HUES48 (cell line): ENCODE measurements around the gene CASP8.

Experiments used
- H3K27ac ChIP-seq: one replicate; pipeline ENCODE4 v1.7.0; 2013; ENCODE audit warnings: low read depth, low read length, inconsistent platforms
- H3K27me3 ChIP-seq: 2 replicates; pipeline ENCODE4 v1.6.1; 2013; ENCODE audit warnings: mild to moderate bottlenecking, low read length; ENCODE audit not compliant: control insufficient read depth, insufficient read depth
- H3K36me3 ChIP-seq: 2 replicates; pipeline ENCODE4 v1.6.1; 2013; ENCODE audit warnings: low read length; ENCODE audit not compliant: control insufficient read depth, insufficient read depth
- H3K4me1 ChIP-seq: 2 replicates; pipeline ENCODE4 v1.6.1; 2013; ENCODE audit warnings: mild to moderate bottlenecking, low read length; ENCODE audit not compliant: control insufficient read depth, insufficient read depth
- H3K4me3 ChIP-seq: 2 replicates; pipeline ENCODE4 v1.5.1; 2013; ENCODE audit warnings: mild to moderate bottlenecking, low read depth, low read length
- H3K9ac ChIP-seq: 2 replicates; pipeline ENCODE4 v1.6.1; 2013; ENCODE audit warnings: mild to moderate bottlenecking, low read depth, low read length, moderate library complexity
- H3K9me3 ChIP-seq: 2 replicates; pipeline ENCODE4 v1.6.1; 2013; ENCODE audit warnings: low read length; ENCODE audit not compliant: control insufficient read depth, insufficient read depth

Gene CASP8

DNA sequence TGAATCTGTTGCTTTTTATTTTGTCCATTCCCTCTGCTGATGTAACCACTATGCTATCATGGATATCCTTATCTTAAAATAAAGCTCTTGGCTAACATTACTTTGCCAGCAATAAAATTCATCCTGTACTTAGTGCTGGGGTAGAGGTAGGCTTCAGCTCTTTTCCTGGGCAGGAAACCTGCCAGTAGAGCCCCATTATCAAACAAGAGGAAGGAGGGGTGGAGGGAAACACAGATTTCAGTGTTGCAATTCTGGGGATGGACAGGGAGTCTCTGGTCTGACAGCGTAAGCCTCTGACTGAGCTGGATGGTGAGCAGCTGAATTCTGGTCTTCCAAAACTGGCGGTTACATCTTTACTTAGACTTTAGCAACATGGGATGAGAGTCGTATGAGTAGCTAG lies 47.5 kb downstream of the CASP8 start:
- Histone ChIP-seq H3K9ac (no peak overlapping the region), H3K4me1 (no peaks in the 10 kb centered on the region), H3K27me3 (no peaks in the 10 kb centered on the region), H3K4me3 (no peak overlapping the region), H3K9me3 (no peaks in the 10 kb centered on the region), H3K27ac (no peak overlapping the region), H3K36me3 (no peaks in the 10 kb centered on the region)

DNA sequence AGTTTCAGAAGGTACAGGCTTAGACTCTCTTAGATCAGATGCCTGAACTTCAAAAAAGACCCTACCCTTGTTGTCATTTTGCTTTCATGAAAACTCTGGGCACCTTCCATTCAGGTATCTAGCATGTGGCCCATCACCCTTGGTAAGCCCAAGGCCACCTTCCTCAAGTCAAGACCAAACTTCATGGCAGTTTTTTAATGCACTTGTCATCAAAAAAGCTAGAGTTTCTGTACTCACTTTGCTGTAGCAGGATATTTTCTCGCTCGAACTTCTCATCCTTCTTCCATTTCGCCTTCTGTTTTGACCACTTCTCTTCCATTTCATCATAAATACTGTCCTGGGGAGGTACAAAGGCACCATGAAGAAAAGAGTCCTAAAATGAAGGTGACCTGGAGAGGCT lies 48.6 kb downstream of the CASP8 start:
- H3K27me3 ChIP-seq: no peaks in the 10 kb centered on the region
- no peaks in the 10 kb centered on the region for H3K9me3 ChIP-seq
- no peak overlapping the region for H3K4me3 ChIP-seq
- no peak overlapping the region for H3K9ac ChIP-seq
- H3K4me1 ChIP-seq: no peaks in the 10 kb centered on the region
- H3K27ac ChIP-seq: no peak overlapping the region
- no peaks in the 10 kb centered on the region for H3K36me3 ChIP-seq

DNA sequence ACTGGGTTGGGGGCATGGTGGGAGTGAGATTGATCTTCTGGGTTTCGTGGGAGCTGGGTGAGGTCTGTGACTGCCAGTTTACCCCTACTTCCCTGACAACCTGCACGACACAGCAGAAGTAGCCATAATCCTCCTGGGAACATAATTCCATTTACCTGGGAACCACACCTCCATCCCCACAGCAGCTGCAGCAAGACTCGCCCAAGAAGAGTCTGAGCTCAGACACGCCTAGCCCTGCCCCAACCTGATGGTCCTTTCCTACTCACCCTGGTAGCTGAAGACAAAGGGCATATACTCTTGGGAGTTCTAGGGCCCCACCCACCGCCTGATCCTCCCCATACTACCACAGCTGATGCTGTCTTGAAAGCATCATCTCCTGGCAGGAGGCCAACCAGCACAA lies 53.0 kb downstream of the CASP8 start:
- Histone ChIP-seq H3K4me3 (no peak overlapping the region), H3K4me1 (no peaks in the 10 kb centered on the region; the same call in 1 of the 2 replicates), H3K9me3 (no peaks in the 10 kb centered on the region), H3K9ac (no peak overlapping the region), H3K27me3 (no peaks in the 10 kb centered on the region), H3K27ac (no peak overlapping the region), H3K36me3 (no peaks in the 10 kb centered on the region)

DNA sequence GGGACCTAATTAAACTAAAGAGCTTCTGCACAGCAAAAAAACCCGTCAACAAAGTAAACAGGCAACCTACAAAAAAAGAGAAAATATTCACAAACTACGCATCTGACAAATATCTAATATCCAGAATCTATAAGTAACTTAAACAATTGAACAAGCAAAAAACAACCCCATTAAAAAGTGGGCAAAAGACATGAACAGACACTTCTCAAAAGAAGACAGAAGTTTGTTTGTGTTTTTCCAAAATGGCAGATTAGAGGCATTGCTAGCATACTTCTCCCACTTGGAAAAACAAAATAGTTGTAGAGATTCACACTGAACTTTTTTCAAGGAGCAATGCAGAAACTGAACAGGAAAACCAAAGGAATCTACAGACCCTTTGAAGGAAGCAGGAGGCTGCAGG lies 59.2 kb downstream of the CASP8 start:
- Histone ChIP-seq H3K4me3 (no peak overlapping the region), H3K27ac (no peak overlapping the region), H3K9me3 (no peaks in the 10 kb centered on the region; the same call in 1 of the 2 replicates), H3K36me3 (no peaks in the 10 kb centered on the region), H3K27me3 (no peaks in the 10 kb centered on the region), H3K9ac (no peak overlapping the region), H3K4me1 (no peaks in the 10 kb centered on the region; the same call in 1 of the 2 replicates)

DNA sequence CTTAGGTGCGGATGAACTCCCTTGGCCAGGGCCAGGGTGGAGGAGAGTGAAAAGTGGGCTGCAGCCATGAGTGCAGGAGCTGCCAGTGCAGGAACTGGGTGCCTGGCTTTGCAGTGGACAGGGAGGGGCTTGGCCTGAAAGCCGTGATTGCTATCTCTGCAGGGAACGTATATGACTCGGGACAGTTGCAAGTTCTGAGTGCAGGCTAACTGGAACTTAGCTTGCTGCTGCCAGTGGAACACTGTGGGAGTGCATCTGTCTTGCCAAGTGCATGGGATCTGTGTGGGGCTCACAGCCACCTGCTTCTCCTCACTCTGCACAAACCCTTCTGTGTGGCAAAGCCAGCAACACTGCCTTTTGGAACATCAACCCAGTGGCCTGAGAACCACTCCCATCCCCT lies 59.9 kb downstream of the CASP8 start:
- Histone ChIP-seq H3K36me3 (no peaks in the 10 kb centered on the region), H3K27ac (no peak overlapping the region), H3K4me3 (no peak overlapping the region), H3K9me3 (no peaks in the 10 kb centered on the region; the same call in 1 of the 2 replicates), H3K4me1 (no peaks in the 10 kb centered on the region; the same call in 1 of the 2 replicates), H3K27me3 (no peaks in the 10 kb centered on the region), H3K9ac (no peak overlapping the region)

DNA sequence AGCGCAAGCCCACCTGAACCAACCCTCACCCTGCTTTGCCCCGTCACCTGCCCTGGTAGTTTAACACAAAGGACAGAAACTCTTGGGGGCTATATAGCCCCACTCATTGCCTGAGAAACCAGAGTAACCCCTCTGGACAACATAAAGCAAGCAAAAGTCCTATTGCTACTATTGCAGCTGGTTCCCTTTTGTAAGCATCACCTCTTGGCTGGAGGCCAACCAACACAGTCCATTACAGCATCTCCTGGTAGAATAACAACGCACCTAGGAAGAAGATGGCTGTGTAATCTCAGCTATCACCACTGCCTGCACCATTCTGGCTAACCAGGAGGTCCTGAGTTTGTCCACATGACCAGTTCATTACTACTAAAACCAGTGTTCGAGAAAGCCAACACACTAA lies 60.4 kb downstream of the CASP8 start:
- no peak overlapping the region for H3K27ac ChIP-seq
- no peak overlapping the region for H3K9ac ChIP-seq
- H3K36me3 ChIP-seq: no peaks in the 10 kb centered on the region
- H3K4me1 ChIP-seq: no peaks in the 10 kb centered on the region
- H3K27me3 ChIP-seq: no peaks in the 10 kb centered on the region
- no peaks in the 10 kb centered on the region; the same call in 1 of the 2 replicates for H3K9me3 ChIP-seq
- no peak overlapping the region for H3K4me3 ChIP-seq

DNA sequence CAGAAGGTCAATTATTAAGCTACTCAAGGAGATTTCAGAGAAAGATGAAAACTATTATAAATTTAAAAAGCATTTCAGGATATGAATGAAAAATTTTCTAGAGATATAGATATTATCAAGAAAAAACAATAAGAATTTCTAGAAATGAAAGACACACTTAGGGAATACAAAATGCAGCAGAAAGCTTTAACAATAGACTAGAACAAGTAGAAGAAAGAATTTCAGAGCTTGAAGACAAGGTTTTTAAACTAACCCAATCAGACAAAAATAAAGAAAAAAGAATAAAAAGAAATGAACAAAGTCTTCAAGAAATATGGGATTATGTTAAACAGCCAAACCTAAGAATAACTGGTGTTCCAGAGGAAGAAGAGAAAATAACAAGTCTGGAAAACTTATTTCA lies 62.4 kb downstream of the CASP8 start:
- no peak overlapping the region for H3K4me3 ChIP-seq
- H3K36me3 ChIP-seq: no peaks in the 10 kb centered on the region
- H3K4me1 ChIP-seq: no peaks in the 10 kb centered on the region
- no peak overlapping the region for H3K9ac ChIP-seq
- H3K9me3 ChIP-seq: no peaks in the 10 kb centered on the region; the same call in 1 of the 2 replicates
- H3K27me3 ChIP-seq: no peaks in the 10 kb centered on the region
- no peak overlapping the region for H3K27ac ChIP-seq

DNA sequence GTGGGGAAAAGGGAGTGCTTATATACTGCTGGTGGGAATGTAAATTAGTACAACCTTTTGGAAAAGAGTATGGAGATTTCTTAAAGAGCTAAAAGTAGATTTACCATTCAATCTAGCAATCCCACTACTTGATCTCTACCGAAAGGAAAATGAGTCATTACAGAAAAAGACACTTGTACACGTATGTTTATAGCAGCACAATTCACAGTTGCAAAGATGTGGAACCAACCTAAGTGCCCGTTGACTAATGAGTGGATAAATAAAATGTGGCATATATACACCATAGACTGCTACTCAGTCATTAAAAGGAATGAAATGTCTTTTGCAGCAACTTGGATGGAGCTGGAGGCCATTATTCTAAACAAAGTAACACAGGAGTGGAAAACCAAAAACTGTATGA lies 67.3 kb downstream of the CASP8 start:
- no peak overlapping the region for H3K4me3 ChIP-seq
- H3K27ac ChIP-seq: no peak overlapping the region
- no peaks in the 10 kb centered on the region; the same call in 1 of the 2 replicates for H3K9me3 ChIP-seq
- no peaks in the 10 kb centered on the region for H3K36me3 ChIP-seq
- H3K4me1 ChIP-seq: no peaks in the 10 kb centered on the region
- H3K9ac ChIP-seq: no peak overlapping the region
- H3K27me3 ChIP-seq: no peaks in the 10 kb centered on the region

DNA sequence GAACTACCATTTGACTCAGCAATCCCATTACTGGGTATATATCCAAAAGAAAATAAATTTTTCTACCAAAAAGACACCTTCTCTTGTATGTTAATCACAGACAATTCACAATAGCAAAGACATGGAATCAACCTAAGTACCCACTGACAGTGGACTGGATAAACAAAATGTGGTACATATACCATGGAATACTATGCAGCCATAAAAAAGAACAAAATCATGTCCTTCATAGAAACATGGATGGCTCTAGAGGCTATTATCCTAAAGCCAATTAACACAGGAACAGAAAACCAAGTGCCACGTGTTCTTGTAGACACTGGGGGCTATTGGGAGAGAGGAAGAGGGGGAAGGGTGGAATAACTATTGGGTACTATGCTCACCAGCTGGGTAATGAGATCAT lies 69.1 kb downstream of the CASP8 start:
- Histone ChIP-seq H3K27ac (no peak overlapping the region), H3K27me3 (no peaks in the 10 kb centered on the region), H3K9me3 (no peaks in the 10 kb centered on the region), H3K4me3 (no peak overlapping the region), H3K9ac (no peak overlapping the region), H3K36me3 (no peaks in the 10 kb centered on the region), H3K4me1 (no peaks in the 10 kb centered on the region)
